ENCODE data around the gene FAM120A. TPM values are rescaled to one million over a fixed set of nuclear protein-coding genes. Genes with fewer than 3 reads are reported as not detected.
A peak's percentile ranks its signal among the peaks of the same experiment; 100 is the strongest.

The FAM120A gene
- total and polyA plus RNA-seq, 7 experiments from 2014 or later = 9.0 to 136 (median 80.2) TPM

DNA sequence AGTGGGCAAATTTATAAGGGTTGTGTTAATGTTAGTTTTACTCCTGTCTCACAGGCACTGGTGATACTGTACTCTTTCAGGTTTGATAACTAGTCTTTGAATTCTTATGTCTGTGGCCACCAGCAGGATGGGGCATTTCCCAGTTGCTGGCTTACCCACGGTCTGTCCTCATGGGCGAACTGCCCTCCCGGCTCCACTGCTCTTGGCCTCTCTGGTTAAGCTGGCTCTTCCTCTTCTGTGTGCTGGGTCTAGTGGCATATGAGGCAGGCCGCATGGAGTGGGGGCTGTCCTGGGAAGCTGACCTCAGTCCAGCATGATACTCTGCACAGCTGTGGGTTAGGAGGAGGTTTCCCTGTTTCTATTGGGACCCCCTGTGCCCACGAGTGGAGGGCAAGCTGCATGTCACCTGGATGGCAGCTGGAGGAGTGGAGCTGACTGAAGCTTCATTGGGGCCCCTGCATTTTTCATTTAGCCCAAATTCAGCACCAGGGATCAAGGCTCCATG lies 144.4 kb downstream of the FAM120A start:
- H3K9me3 ChIP-seq (ENCODE audit: control insufficient read depth in 2 of 3, low read length in 3 of 3) = no peaks in the 10 kb centered on the region
- Mint-ChIP-seq H3K9me3 (no peaks in the 10 kb centered on the region), H3K27me3 (no peaks in the 10 kb centered on the region), H3K4me1 (peaks cover 39 to 82% (median 77%) of the 10 kb centered on the region in 7 donors), H3K4me3 (peak overlapping the region in 1 of 10 donors; percentile 4), H3K27ac (peak overlapping the region in 8 of 9 donors; percentile 16 to 72 (median 48)), H3K36me3 (no peaks in the 10 kb centered on the region)
- H3K4me1 ChIP-seq (ENCODE audit: control insufficient read depth in 2 of 2, insufficient read depth in 2 of 2, low read length in 2 of 2) = peaks cover 28 to 39% of the 10 kb centered on the region in 2 donors
- no peak overlapping the region for H3K27ac ChIP-seq (ENCODE audit: low read depth, low read length)
- no peak for ATAC-seq
- intact Hi-C loops (cut with micrococcal nuclease) = no loop called here
- no peaks in the 10 kb centered on the region for H3K36me3 ChIP-seq (ENCODE audit: control insufficient read depth in 2 of 3, insufficient read depth in 3 of 3, low read length in 3 of 3)
- H3K4me3 ChIP-seq (ENCODE audit: low read length) = no peak overlapping the region
- DNase-seq = no peak
- H3K27me3 ChIP-seq (ENCODE audit: control insufficient read depth in 2 of 2, insufficient read depth in 2 of 2, low read length in 2 of 2) = no peaks in the 10 kb centered on the region
- ChIA-PET POLR2A (no interaction called here), CTCF (no interaction called here)

DNA sequence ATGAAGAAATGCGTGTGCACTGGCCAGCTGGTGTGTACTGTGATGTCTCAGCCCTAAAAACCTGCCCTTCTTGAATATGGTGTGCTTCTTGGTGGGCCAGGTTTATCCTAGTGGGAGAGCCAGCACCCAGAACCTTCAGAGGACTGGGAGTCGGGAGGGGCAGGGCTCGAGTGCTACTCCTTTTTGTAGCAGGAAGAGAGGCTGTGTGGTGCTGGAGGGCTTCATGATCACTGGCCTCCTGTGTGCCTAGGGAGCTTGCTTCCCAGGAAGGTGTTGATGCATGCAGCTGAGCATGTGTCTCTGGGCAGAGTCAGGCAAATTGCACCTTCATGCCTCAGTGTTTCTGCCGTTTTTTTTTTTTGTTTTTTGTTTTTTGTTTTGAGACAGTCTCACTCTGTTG lies 144.9 kb downstream of the FAM120A start:
- Histone ChIP-seq H3K27me3 (ENCODE audit: control insufficient read depth in 2 of 2, insufficient read depth in 2 of 2, low read length in 2 of 2) (no peaks in the 10 kb centered on the region), H3K4me1 (ENCODE audit: control insufficient read depth in 2 of 2, insufficient read depth in 2 of 2, low read length in 2 of 2) (peaks cover 30 to 41% of the 10 kb centered on the region in 2 donors), H3K27ac (ENCODE audit: low read depth, low read length) (no peak overlapping the region), H3K36me3 (ENCODE audit: control insufficient read depth in 2 of 3, insufficient read depth in 3 of 3, low read length in 3 of 3) (no peaks in the 10 kb centered on the region), H3K4me3 (ENCODE audit: low read length) (no peak overlapping the region), H3K9me3 (ENCODE audit: control insufficient read depth in 2 of 3, low read length in 3 of 3) (no peaks in the 10 kb centered on the region)
- H3K27me3 Mint-ChIP-seq = no peaks in the 10 kb centered on the region
- CTCF ChIA-PET = no interaction called here
- peak overlapping the region in 7 of 9 donors; percentile 16 to 72 (median 40) for H3K27ac Mint-ChIP-seq
- H3K9me3 Mint-ChIP-seq = no peaks in the 10 kb centered on the region
- POLR2A ChIA-PET = no interaction called here
- DNase-seq = no peak
- H3K4me1 Mint-ChIP-seq = peaks cover 43 to 82% (median 77%) of the 10 kb centered on the region in 7 donors
- intact Hi-C loops (cut with micrococcal nuclease) = no loop called here
- H3K36me3 Mint-ChIP-seq = no peaks in the 10 kb centered on the region
- H3K4me3 Mint-ChIP-seq = peak overlapping the region in 1 of 10 donors; percentile 4
- ATAC-seq = no peak

DNA sequence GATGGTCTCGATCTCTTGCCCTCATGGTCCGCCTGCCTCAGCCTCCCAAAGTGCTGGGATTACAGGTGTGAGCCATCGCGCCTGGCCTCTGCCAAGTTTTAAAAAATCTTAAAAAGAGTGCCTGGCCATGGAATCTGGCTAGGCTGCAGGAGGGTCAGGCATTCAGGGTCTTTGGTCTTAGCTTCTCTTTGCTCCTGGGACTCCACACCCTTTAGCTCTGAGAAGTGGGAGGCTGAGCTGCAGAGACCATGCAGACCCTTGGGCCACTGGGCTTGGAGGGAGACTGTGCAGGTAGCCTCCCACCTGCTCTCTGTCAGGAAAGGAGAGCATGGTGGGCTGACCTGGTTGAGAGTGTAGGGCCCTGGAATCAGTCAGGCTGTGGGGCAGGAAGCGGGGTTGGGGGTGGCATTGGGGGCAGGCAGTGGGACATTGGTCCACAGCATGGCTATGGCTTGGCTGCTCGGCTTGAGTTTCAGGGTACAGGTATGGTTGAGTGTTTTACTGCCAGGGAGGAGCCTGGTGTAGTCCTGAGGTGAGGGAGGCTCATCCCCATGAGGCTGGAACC lies 145.7 kb downstream of the FAM120A start:
- intact Hi-C loops (cut with micrococcal nuclease) = no loop called here
- Mint-ChIP-seq H3K27me3 (no peaks in the 10 kb centered on the region), H3K27ac (peak overlapping the region in 6 of 9 donors; percentile 3 to 81 (median 54)), H3K4me1 (peaks cover 49 to 83% (median 76%) of the 10 kb centered on the region in 7 donors), H3K36me3 (peaks cover 0 to 1% (median 0%) of the 10 kb centered on the region in 5 donors), H3K4me3 (peak overlapping the region in 4 of 10 donors; percentile 11 to 67 (median 22)), H3K9me3 (no peaks in the 10 kb centered on the region)
- ATAC-seq (no peak), DNase-seq (no peak)
- ChIA-PET POLR2A (no interaction called here), CTCF (interaction anchor here (0.6 kb wide), 1 partner anchor 456 kb away, joined by 3 read pairs; no protein-coding TSS in a partner anchor)
- no peak overlapping the region for H3K27ac ChIP-seq (ENCODE audit: low read depth, low read length)
- no peaks in the 10 kb centered on the region for H3K36me3 ChIP-seq (ENCODE audit: control insufficient read depth in 2 of 3, insufficient read depth in 3 of 3, low read length in 3 of 3)
- no peak overlapping the region for H3K4me3 ChIP-seq (ENCODE audit: low read length)
- no peaks in the 10 kb centered on the region for H3K27me3 ChIP-seq (ENCODE audit: control insufficient read depth in 2 of 2, insufficient read depth in 2 of 2, low read length in 2 of 2)
- H3K9me3 ChIP-seq (ENCODE audit: control insufficient read depth in 2 of 3, low read length in 3 of 3) = no peaks in the 10 kb centered on the region
- H3K4me1 ChIP-seq (ENCODE audit: control insufficient read depth in 2 of 2, insufficient read depth in 2 of 2, low read length in 2 of 2) = peaks cover 30 to 41% of the 10 kb centered on the region in 2 donors

DNA sequence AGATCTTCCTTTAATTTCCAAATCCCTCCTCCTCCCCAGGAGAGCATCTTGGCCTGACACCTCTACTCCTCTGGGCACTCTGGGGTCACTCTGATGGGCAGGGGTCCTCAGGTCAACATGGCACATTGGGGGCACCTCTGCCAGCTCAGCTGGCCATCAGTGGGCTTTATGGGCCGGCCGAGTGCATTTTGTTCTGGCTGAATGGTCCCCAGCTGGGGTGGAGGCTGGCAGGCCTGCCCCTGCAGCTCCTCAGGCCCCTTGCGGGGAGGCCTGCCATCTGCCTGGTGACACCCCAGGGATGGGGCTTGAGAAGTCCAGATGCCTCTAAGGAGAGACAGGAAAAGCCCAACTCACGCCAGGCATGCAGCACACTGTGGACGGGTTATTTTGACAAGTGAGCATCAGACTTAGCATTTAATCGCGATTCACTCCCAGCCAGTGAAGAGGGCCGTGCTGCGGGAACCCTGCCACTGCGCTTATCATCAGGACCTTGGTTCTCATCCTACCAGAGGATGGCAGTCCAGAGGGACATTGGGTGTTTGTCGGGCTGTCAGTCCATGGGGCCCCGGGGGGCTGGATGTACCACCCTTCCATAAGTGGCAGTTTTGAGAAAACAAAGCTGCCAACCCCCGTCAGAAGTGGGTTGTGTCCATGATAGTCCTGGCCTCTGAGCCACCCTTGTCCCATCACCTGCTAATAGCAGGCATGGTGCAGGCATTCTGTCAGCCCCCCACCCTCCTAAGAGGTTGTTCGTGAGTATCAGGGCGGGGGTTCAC lies 146.6 kb downstream of the FAM120A start:
- Histone ChIP-seq H3K9me3 (ENCODE audit: control insufficient read depth in 2 of 3, low read length in 3 of 3) (no peaks in the 10 kb centered on the region), H3K36me3 (ENCODE audit: control insufficient read depth in 2 of 3, insufficient read depth in 3 of 3, low read length in 3 of 3) (no peaks in the 10 kb centered on the region), H3K4me1 (ENCODE audit: control insufficient read depth in 2 of 2, insufficient read depth in 2 of 2, low read length in 2 of 2) (peaks cover 30 to 41% of the 10 kb centered on the region in 2 donors), H3K27me3 (ENCODE audit: control insufficient read depth in 2 of 2, insufficient read depth in 2 of 2, low read length in 2 of 2) (no peaks in the 10 kb centered on the region), H3K27ac (ENCODE audit: low read depth, low read length) (peak overlapping the region; percentile 50), H3K4me3 (ENCODE audit: low read length) (no peak overlapping the region)
- DNase-seq (no peak), ATAC-seq (no peak)
- intact Hi-C loops (cut with micrococcal nuclease) = no loop called here
- peaks cover 0 to 3% (median 0%) of the 10 kb centered on the region in 5 donors for H3K36me3 Mint-ChIP-seq
- ChIA-PET POLR2A (no interaction called here), CTCF (interaction anchor here (0.6 kb wide), 2 partner anchors 14 to 457 kb away, joined by 3 to 4 read pairs; no protein-coding TSS in a partner anchor)
- H3K27me3 Mint-ChIP-seq = no peaks in the 10 kb centered on the region
- H3K4me1 Mint-ChIP-seq = peaks cover 51 to 78% (median 70%) of the 10 kb centered on the region in 7 donors
- H3K27ac Mint-ChIP-seq = peak overlapping the region in 8 of 9 donors; percentile 3 to 96 (median 73)
- H3K4me3 Mint-ChIP-seq = peak overlapping the region in 8 of 10 donors; percentile 12 to 83 (median 62)
- no peaks in the 10 kb centered on the region for H3K9me3 Mint-ChIP-seq

DNA sequence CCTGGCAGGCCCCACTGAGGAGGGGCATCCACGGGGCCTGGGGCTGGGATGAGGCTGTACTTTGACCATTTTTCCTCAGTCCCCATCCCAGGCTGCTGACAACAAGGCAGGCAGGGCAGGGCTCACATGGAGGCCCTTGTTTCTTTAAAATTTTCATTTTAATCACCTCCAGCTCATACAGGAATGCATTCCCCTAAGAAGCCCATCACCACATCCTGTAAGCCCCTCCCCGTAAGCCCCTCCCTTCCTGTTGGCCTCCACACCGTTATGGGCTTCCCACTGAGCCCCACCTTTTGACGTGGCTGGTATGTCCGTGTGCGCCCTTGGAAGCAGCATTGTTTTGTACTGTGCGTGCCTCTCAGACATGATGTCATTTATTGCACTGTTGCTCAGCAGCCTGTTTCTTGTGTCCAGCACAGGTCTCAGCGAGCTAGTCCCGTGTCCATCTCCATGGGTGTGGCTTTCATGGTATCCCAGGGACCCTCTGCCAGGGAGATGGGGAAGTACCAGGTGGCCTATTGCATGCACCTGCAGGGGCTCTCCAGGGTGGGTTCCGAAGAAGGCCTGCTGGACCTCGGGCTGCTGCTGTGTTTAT lies 147.3 kb downstream of the FAM120A start:
- Histone ChIP-seq H3K27me3 (ENCODE audit: control insufficient read depth in 2 of 2, insufficient read depth in 2 of 2, low read length in 2 of 2) (no peaks in the 10 kb centered on the region), H3K4me1 (ENCODE audit: control insufficient read depth in 2 of 2, insufficient read depth in 2 of 2, low read length in 2 of 2) (peaks cover 30 to 41% of the 10 kb centered on the region in 2 donors), H3K9me3 (ENCODE audit: control insufficient read depth in 2 of 3, low read length in 3 of 3) (no peaks in the 10 kb centered on the region), H3K4me3 (ENCODE audit: low read length) (no peak overlapping the region), H3K36me3 (ENCODE audit: control insufficient read depth in 2 of 3, insufficient read depth in 3 of 3, low read length in 3 of 3) (no peaks in the 10 kb centered on the region), H3K27ac (ENCODE audit: low read depth, low read length) (peak overlapping the region; percentile 50)
- H3K27ac Mint-ChIP-seq = peak overlapping the region; percentile 22 to 96 (median 81)
- DNase-seq (peak in 6 of 9 donors; percentile 22 to 65 (median 45)), ATAC-seq (peak; percentile 50)
- peaks cover 48 to 76% (median 64%) of the 10 kb centered on the region in 7 donors for H3K4me1 Mint-ChIP-seq
- peaks cover 0 to 5% (median 3%) of the 10 kb centered on the region in 5 donors for H3K36me3 Mint-ChIP-seq
- no peaks in the 10 kb centered on the region for H3K27me3 Mint-ChIP-seq
- no peaks in the 10 kb centered on the region for H3K9me3 Mint-ChIP-seq
- CTCF ChIA-PET = interaction anchor here (0.9 kb wide), 1 partner anchor 33 kb away, joined by 4 read pairs; no protein-coding TSS in a partner anchor
- intact Hi-C loops (cut with micrococcal nuclease) = no loop called here
- H3K4me3 Mint-ChIP-seq = peak overlapping the region; percentile 41 to 83 (median 68)
- POLR2A ChIA-PET = no interaction called here

DNA sequence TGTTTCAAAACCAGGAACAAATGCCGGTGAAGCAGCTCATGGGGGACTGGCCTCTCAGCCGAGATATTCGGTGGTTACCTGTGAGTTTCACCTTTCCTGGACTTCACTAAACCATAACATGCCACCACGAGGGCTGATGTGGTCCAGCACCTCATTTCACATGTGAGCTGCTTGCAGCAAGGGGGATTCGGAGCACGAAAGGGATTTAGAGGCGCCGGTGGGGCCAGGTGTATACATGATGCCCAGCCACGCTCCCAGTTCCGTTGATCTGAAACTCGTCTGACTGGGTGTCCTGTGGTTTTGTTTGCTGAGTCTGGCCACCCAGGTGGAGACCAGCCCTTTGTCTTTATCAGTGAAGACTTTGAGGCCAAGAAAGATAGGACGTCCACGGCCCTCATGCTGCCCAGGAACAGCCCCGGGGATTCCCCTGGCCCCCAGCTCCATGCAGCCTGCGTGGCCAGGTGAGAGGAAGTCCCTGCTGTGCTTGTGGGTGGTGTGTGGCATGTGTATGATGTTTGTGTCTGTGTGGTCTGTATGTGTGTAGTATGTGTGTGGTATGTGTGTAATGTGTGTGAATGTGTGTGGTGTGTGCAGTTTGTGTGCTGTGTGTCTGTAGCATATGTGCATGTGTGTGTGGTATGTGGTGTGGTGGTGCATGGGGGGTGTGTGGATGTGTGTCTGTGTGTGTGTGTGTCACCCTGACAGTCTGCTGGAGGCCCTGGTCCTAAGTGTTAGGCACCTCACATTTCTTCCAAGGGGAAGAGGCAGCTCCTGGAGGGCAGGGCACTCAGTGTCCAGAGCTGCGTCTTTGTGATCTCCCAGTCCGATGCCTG lies 148.3 kb downstream of the FAM120A start:
- ChIA-PET POLR2A (interaction anchor here (0.9 kb wide), 1 partner anchor 34 kb away, joined by 4 read pairs; no protein-coding TSS in a partner anchor), CTCF (interaction anchor here (0.9 kb wide), 2 partner anchors 12 to 34 kb away, joined by 3 to 4 read pairs; no protein-coding TSS in a partner anchor)
- H3K4me3 ChIP-seq (ENCODE audit: low read length) = peak overlapping the region; percentile 21
- H3K36me3 ChIP-seq (ENCODE audit: control insufficient read depth in 2 of 3, insufficient read depth in 3 of 3, low read length in 3 of 3) = no peaks in the 10 kb centered on the region
- H3K27me3 ChIP-seq (ENCODE audit: control insufficient read depth in 2 of 2, insufficient read depth in 2 of 2, low read length in 2 of 2) = no peaks in the 10 kb centered on the region
- H3K4me3 Mint-ChIP-seq = peak overlapping the region; percentile 7 to 75 (median 43)
- peaks cover 2 to 12% (median 6%) of the 10 kb centered on the region in 5 donors for H3K36me3 Mint-ChIP-seq
- H3K9me3 Mint-ChIP-seq = peaks cover 0 to 3% (median 0%) of the 10 kb centered on the region in 11 donors
- H3K27ac Mint-ChIP-seq = peak overlapping the region; percentile 7 to 96 (median 81)
- H3K9me3 ChIP-seq (ENCODE audit: control insufficient read depth in 2 of 3, low read length in 3 of 3) = no peaks in the 10 kb centered on the region
- intact Hi-C loops (cut with micrococcal nuclease) = no loop called here
- peaks cover 30 to 41% of the 10 kb centered on the region in 2 donors for H3K4me1 ChIP-seq (ENCODE audit: control insufficient read depth in 2 of 2, insufficient read depth in 2 of 2, low read length in 2 of 2)
- H3K27ac ChIP-seq (ENCODE audit: low read depth, low read length) = no peak overlapping the region
- DNase-seq (no peak), ATAC-seq (peak; percentile 17)
- no peaks in the 10 kb centered on the region for H3K27me3 Mint-ChIP-seq
- peaks cover 50 to 74% (median 66%) of the 10 kb centered on the region in 7 donors for H3K4me1 Mint-ChIP-seq
